Measurements from ENCODE around the gene CARHSP1. TPM values are rescaled to one million over a fixed set of nuclear protein-coding genes. Genes with fewer than 3 reads are reported as not detected.
A peak's percentile ranks its signal among the peaks of the same experiment; 100 is the strongest.

CARHSP1 gene
- total and polyA plus RNA-seq, 9 of the 15 experiments (the other 6 are each of a cell fraction or from before 2014, with no cell fraction given) = 5.8 to 114 (median 41.1) TPM

GRCh38 chr16:8866118-8866883 is 2.5 kb downstream of the CARHSP1 start:
- H3K4me2 ChIP-seq (ENCODE audit: insufficient read depth, low read length) = peak overlapping the region; percentile 84; the same call in 1 of the 2 replicates
- DNase-seq (ENCODE audit: extremely low read depth in 1 of 4, low spot score in 3 of 4) (peak in 2 of 4 experiments; percentile 35 to 73), ATAC-seq (no peak), FAIRE-seq (no peak)
- POLR2A ChIA-PET = interaction anchor here (0.6 kb wide), 1 partner anchor 14 kb away, joined by 3 read pairs; no protein-coding TSS in a partner anchor
- peaks cover 50% of the 10 kb centered on the region for H4K20me1 ChIP-seq (replicated peaks; ENCODE audit: control insufficient read depth, insufficient read depth, low read length)
- H3K27ac ChIP-seq (ENCODE audit: extremely low read depth, low read depth, low read length) = no peak overlapping the region
- peak overlapping the region in 1 of 2 experiments; percentile 89; a peak in 2 of 4 replicates for H3K9ac ChIP-seq (ENCODE audit: insufficient read depth in 1 of 2, low read depth in 2 of 2, low read length in 2 of 2)
- H3K27me3 ChIP-seq (ENCODE audit: control insufficient read depth in 2 of 2, insufficient read depth in 2 of 2, low read length in 2 of 2) = no peaks in the 10 kb centered on the region
- peaks cover 16% of the 10 kb centered on the region for H3K9me1 ChIP-seq (ENCODE audit: control insufficient read depth, insufficient read depth, low read length)
- no peaks in the 10 kb centered on the region for H3K9me3 ChIP-seq (replicated peaks; ENCODE audit: control insufficient read depth, insufficient read depth, low read depth, low read length)
- 35% methylated on average over 23 of the region's 30 CpGs for WGBS (ENCODE audit: insufficient coverage, low coverage, missing lambda C conversion rate)
- intact Hi-C loops (cut with micrococcal nuclease) = no loop called here
- no peak overlapping the region for H2AFZ ChIP-seq (ENCODE audit: low read depth, low read length)
- in situ Hi-C loops (cut with MboI) = no loop called here
- H3K79me2 ChIP-seq (ENCODE audit: control insufficient read depth, insufficient read depth, low read length) = peaks cover 69% of the 10 kb centered on the region
- H3K4me1 ChIP-seq (replicated peaks in 1 of 2; ENCODE audit: control insufficient read depth in 2 of 2, insufficient read depth in 2 of 2, low read length in 2 of 2) = peaks cover 58 to 91% of the 10 kb centered on the region in 2 experiments
- no peak overlapping the region for H3K4me3 ChIP-seq
- CTCF ChIA-PET (ENCODE audit: low intra/inter-chr PET ratio) = no interaction called here
- peaks cover 17% of the 10 kb centered on the region; the same call in 1 of the 3 replicates for H3K36me3 ChIP-seq (ENCODE audit: control insufficient read depth, insufficient read depth, low read length)
- no TSS peak for BruUV-seq (replicated peaks)
- TF ChIP-seq, protein P1, sequence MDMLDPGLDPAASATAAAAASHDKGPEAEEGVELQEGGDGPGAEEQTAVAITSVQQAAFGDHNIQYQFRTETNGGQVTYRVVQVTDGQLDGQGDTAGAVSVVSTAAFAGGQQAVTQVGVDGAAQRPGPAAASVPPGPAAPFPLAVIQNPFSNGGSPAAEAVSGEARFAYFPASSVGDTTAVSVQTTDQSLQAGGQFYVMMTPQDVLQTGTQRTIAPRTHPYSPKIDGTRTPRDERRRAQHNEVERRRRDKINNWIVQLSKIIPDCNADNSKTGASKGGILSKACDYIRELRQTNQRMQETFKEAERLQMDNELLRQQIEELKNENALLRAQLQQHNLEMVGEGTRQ (CRISPR knock-in tag; IDR thresholded peaks at IDR 0.05) = peak; percentile 77
- TF ChIP-seq CXXC5 (CRISPR knock-in tag; IDR thresholded peaks at IDR 0.05) = peak; percentile 26; the same call in 1 of the 2 replicates
- peak; percentile 91 for TF ChIP-seq BHLHE40 (IDR thresholded peaks at IDR 0.05; ENCODE audit: low read length)
- peak; percentile 42 for TF ChIP-seq TAF9B (IDR thresholded peaks at IDR 0.05; ENCODE audit: partially characterized antibody)
- peak; percentile 43 for TF ChIP-seq VEZF1 (CRISPR knock-in tag; IDR thresholded peaks at IDR 0.05)
- TF ChIP-seq L3MBTL2 (IDR thresholded peaks at IDR 0.05) = peak; percentile 42; the same call in 1 of the 2 replicates
- TF ChIP-seq RAD51 (IDR thresholded peaks at IDR 0.05; ENCODE audit: borderline replicate concordance, low read depth) = peak; percentile 66; the same call in 1 of the 2 replicates
- no peak for TF ChIP-seq SETDB1 (IDR thresholded peaks at IDR 0.05; ENCODE audit: low read length)
- TF ChIP-seq CREBBP (IDR thresholded peaks at IDR 0.05; ENCODE audit: low read depth, low read length) = no peak
- peak; percentile 54 to 64; a peak in 1 of 4 replicates for TF ChIP-seq SIN3A (IDR thresholded peaks at IDR 0.05; ENCODE audit: borderline replicate concordance in 2 of 2, control insufficient read depth in 1 of 2, low read depth in 2 of 2, low read length in 2 of 2)
- TF ChIP-seq ZBTB7A (IDR thresholded peaks at IDR 0.05; ENCODE audit: borderline replicate concordance, control insufficient read depth, low read depth, low read length) = peak; percentile 37; the same call in 1 of the 2 replicates
- peak in 1 of 2 experiments; percentile 13; a peak in 1 of 4 replicates for TF ChIP-seq RCOR1 (IDR thresholded peaks at IDR 0.05; ENCODE audit: borderline replicate concordance in 1 of 2, low read depth in 2 of 2, low read length in 2 of 2)
- TF ChIP-seq HDAC1 (IDR thresholded peaks at IDR 0.05) = peak in 1 of 2 experiments; percentile 73; a peak in 2 of 4 replicates
- TF ChIP-seq ZNF778 (CRISPR knock-in tag; IDR thresholded peaks at IDR 0.05) = no peak
- TF ChIP-seq MAZ (CRISPR knock-in tag; conservative IDR thresholded peaks at IDR 0.05 in 1 of 2, IDR thresholded peaks at IDR 0.05 in 1 of 2) = no peak
- TF ChIP-seq, protein P2, sequence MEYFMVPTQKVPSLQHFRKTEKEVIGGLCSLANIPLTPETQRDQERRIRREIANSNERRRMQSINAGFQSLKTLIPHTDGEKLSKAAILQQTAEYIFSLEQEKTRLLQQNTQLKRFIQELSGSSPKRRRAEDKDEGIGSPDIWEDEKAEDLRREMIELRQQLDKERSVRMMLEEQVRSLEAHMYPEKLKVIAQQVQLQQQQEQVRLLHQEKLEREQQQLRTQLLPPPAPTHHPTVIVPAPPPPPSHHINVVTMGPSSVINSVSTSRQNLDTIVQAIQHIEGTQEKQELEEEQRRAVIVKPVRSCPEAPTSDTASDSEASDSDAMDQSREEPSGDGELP (CRISPR knock-in tag; IDR thresholded peaks at IDR 0.05; ENCODE audit: borderline replicate concordance) = peak; percentile 90
- TF ChIP-seq GABPB2 (CRISPR knock-in tag; conservative IDR thresholded peaks at IDR 0.05) = no peak
- TF ChIP-seq MCM3 (IDR thresholded peaks at IDR 0.05) = no peak

Data from K562 (cell line).